Stimulated activated CD8-positive, alpha-beta memory T cell treated with anti-CD3 and anti-CD28 coated beads, Interleukin-15, amount 100 ng/mL, for 48 hours (primary cell): ENCODE measurements around the gene LSM14B.
"Not testable (repeated sequence)": the region's sequence is repeated elsewhere in the genome, so short reads cannot be mapped to it uniquely, and the experiment has no call there.

Source experiments
- DNase-seq, 2 donors: peaks; one replicate each; pipeline ENCODE4 v3.0.0-alpha.2; 2020; ENCODE audit warnings: low read depth in 2 of 2

Gene LSM14B

DNA sequence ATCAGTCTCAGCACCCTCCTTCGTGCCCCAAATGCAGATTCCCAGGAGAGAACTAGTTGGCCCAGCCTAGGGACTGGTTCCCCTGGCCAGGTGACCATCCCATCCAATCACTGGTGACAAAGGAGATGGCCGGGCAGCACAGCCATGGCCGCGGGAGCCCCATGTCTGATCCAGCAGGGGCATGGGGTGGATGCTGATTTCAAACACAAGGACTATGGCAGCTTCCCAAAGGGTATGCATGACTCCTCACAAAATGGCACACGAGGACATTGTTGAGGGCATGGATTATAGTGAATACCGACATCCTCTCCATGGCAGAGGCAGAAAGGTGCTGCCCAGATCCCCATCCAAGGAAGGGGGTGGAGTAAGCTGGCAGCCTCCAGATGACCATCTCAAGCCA, 9.9 kb upstream of the LSM14B start:
- DNase-seq = no peak

DNA sequence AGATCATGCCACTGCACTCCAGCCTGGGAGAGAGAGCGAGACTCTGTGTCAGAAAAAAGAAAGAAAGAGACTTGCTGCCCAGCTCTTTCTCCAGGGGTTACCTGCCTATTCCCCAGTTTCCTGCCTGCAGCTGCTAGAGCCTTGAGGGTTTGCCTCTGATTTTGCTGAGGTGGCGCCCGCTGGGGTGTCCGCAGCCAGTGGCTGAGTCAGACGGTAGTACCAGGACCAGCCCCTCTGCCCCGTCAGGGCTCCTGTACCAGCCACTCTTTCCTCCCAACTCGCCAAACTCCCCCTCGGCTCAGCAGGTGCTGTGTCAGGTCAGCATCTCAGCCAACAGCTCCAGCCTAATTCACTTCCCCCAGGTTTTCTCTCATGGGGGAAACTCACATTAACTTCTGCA, 7.4 kb upstream of the LSM14B start:
- no peak for DNase-seq

DNA sequence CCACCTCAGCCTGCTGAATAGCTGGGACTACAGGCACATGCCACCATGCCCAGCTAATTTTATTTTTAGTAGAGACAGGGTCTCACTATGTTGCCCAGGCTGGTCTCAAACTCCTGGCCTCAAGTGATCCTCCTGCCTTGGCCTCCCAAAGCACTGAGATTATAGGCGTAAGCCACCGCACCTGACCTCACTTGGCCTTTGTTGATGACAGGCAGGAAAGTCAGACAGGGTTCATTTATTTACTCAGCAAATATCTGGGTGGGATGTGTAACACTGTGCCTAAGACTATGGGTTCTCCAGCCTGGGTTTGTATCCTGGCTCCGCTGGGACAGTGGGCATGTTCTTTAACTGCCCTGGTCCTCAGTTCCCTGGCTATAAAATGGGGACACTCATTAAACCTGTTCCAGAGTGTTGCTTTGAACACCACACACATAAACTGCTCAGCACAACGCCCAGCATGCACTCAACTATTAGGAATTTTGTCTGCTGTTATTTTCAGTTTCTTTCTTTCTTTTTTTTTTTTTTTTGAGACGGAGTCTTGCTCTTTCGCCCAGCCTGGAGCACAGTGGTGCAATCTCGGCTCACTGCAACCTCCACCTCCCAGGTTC, 6.4 kb upstream of the LSM14B start:
- DNase-seq = not testable (repeated sequence)

DNA sequence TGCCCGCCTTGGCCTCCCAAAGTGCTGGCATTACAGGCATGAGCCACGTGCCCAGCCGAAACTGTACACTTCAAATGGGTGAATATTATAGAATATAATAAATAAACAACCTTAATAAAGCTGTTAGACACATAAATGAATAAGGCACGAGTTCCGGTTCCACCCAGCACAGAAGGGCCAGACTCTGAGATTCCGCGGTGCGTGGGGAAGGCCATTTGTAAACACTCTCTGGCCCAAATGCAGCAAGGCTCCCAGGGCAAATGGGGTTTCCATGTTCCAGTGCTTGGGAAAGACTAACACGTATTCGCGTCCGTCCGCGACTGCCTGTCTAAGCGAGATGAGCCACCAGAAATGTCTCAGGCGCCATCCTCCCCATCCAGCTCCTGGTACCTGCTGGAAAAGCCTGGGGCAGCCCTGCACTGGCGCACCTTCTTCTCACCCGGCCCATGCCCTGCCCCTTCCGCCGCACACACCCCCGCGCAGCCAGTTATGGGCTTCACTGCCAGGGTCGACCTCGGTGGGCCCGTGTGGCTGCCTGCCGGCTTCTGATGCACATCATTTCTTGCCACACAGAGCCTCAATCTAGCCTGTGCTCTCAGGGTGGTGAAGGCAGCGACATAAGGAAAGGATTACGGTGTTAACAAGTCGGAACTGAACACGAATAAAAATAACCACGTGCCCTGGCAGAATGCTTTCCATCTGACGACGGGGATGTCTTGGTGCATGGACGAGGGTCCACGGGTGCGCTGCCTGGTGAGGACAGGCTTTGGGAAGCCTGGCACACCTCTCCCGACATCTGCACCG, 5.5 kb upstream of the LSM14B start:
- DNase-seq = no peak

DNA sequence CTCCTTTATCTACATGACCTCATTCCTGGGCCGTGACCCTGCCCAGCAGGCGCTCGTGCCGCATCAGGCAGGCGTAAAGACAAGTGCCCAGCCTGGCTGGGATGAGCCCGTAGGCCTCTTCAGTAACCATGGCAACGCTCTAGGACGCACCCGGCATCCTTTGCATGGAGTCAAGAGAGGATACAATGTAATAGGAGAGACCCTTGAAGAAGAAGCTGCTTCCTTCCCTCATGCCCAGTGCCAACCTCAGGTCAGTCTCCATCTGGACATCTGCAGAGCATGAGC, 5.0 kb upstream of the LSM14B start:
- DNase-seq = no peak

DNA sequence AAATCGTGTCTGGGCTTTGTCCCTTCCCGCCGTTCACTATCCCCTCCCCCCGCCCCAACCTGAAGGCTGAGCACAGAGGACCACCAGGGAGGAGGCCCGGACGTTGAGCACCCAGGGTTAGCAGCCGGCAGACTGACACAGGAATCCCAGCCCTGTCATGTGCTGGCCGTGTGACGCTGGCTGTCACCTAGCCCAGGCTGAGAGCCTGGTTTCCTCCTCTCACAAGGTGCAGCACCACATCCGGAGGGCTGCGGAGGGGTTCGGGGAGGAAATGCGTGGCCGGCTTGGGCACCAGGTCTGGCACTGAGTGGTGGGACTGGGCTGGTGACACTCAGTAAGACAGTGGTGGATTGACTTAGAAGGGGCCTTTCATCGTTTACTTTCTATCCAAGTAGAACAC, 4.6 kb upstream of the LSM14B start:
- DNase-seq = peak; percentile 43

DNA sequence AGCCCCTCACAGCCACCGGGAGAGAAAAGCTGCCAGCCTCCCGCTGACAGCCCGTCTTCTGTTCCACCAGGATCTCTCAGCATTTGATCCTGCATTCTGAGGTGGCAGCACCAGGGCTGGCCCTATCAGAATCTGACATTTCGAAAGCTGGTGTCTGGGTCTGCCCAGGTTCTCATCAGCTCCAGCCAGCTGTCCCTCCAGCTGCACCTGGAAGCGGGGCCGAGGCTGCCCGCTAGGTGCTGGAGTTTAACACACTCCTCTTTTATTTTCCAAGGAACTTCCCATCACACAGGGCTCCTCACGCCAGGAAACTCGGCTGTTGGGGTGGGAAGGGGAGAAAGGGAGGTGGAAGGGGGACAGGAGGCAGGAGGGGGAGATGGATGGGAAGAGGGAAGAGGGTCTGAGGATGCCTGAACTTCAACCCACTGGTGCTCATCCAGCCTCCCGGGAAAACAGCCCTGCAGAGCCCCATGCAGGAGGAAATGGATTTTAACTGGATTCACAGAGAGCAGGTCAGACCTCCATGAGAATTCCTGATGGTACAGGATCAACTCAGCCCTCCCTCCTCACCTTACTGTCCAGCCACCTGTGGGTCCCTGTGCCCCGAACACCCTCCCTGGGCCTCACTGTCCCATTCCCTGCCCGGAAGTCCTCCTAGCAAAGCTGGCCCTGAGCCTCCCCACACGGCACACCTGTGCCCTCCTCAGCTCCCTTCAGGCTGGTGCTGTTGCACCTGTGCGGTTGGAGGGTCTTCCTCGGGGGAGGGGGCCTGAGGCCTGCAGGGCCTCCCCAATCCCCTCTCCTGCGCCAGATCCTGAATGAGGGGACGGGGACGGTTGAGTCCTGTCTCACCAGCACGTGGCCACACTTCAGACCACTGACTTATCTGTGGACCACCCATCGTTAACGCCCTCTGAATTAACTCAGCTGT, 3.9 kb upstream of the LSM14B start:
- DNase-seq = no peak

DNA sequence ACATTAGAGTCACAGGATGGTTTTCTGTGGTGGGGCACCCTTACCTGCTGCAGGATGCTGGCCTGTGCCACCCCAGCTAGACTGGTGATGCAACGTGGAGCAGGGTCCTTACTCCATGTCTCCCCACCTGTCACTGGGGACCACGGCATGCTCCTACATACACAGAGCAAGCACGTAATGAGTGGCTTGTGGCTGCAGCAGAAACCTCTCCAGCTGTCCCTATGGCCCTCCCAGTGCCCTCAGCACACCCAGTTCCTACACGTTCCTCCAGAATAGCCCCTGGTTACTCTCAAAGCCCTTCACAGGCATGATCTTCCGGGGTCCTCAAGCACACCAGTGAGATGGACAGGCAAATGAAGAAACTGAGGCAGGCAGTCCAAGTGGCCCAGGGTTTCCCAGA, 3.2 kb upstream of the LSM14B start:
- DNase-seq = no peak

DNA sequence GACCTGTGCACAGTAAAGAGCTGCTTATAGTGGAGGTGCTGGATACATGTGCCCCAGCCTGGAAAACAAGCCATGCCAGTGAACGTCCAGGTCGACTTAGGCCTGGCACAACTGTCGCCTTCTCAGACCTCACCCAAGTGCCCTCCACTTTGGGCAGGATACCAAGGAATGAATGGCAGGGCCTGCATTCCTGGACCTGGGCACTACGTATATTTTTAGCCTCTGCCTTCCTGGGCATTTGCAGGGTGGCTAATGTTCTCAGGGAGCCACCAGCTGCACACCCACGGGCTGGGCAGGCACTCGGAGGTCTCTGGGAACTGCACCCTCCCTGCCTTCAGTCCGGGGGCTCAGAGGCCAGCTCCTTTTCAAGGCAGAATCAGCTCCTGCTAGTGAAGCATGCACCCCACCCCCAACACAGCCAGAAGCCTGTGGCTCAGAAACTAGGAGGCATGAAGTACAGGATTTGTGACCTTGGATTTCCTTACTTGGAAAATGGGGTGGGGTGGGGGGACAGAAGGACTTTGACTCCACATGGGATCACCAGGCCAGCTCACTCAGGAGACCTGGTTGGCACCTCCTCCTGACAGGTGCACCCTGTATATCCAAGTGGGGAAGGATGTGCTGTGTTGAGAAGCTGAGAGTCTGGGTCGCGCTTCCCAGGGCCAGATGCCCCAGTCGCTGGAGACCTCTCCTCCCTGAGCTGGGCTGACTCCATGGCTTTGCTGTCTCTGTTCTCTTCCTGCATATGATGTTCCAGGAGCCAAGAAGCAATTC, 2.5 kb upstream of the LSM14B start:
- DNase-seq = no peak

DNA sequence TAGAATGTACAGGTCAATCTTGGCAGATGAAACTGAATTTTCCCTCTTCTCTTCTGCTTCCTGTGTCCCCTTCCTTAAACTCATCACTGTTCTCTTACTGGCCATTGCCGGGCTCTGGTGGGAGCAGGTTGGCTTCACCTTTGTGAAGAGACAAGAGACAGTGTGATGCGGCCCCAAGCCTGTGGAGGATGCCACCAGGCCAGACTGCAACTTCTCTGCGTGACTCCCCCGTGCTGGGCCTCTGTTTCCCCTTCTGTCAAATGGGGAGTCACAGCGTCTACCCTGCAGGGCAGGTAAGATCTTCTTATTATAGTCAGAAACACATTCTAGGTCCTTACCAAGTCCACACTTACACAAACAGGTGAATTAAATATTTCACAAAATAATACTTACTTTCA, 1.9 kb upstream of the LSM14B start:
- no peak for DNase-seq

DNA sequence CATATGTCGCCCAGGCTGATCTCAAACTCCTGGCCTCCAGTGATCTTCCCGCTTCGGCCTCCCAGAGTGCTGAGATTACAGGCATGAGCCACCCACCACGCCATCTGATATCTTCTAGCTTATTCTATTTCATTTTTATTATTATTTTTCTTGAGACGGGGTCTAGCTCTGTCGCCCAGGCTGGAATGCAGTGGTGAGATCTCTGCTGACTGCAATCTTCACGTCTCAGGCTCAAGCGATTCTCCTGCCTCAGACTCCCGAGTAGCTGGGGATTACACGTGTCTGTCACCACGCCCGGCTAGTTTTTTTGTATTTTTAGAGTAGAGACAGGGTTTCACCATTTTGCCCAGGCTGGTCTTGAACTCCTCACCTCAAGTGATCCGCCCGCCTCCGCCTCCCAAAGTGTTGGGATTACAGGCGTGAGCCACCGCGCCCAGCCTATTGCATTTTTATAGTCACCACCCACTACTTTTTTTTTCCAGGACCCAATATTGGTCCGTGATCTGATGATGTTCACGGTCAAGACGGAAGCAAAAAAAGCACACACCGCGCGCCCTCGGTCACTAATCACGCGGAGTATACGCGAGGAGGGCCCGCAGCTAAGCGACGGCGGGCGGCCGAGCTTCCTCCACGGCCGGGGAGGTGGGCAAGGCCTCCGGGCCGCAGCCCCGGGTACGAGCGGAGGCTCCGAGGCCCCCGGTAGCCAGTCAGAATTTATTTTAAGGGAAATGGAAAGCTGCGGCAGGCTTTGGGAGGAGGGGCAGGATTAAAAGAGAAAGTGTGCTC, 1.1 kb upstream of the LSM14B start:
- no peak for DNase-seq

DNA sequence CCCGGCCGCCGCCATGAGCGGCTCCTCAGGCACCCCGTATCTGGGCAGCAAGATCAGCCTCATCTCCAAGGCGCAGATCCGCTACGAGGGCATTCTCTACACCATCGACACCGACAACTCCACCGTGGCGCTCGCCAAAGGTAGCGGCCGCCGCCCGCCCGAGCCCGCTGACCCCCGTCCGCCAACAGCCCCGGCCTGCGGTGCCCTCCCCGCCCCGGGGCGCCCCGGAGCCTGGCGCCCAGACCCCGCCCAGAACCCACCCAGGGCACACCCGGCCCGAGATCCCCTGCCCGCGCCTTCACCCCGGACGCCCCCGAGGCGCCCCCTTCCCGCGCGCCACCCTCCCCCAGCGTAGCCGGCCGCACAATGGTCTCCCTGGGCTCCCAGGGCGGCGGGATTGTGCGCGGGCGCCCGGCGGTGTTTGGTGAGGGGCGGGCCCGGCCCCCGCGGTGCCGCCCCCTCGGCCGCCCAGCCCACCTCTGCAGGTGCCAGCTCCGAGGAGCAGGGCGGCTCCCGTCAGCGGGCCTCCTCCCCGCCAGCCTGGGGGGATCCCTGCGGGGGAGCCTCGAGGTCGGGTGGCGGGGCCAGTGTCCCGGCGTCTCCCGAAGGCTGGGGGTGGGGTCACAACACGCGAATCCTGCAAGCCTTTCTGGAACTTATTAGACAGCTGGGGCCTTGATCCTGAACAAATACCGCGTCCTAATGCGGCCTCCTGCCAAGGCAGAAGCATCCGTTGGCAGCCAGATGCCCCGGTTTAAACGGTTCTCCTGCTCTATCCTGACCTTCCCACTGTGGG, 577 bp downstream of the LSM14B start:
- DNase-seq = peak in 1 of 2 donors; percentile 36

DNA sequence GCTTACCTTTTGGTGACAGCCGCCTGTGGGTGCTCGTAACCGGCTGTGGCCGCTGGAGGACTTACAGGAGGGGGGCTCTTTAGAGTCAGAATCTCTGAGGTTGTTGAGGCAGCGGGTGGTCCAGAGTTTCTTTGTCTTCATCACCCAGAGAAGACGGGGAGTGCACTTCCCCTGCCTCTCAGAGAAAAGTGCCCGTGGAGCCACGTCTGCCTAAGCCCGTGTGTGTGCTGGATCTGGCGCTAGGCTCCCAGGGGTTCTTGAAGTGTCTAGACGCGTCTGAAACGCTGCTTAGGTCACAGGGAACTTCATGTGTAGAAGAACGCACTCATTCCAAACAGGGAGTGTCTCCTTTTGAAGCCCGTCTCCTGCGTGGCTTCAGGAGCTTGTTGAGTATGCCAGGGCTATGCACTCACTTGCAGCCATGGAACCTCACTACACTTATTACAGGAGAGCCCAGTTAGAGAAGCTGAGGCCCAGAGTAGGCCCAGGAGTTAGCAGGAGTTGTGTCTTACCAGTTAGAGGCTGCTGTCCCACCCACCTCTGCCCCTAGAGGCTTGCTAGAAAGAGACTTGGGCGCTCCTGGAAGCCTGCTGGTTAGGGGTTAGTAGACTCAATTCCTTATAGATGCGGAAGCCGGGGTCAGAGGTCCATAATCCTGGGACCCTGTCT, 1.3 kb downstream of the LSM14B start:
- DNase-seq = no peak

DNA sequence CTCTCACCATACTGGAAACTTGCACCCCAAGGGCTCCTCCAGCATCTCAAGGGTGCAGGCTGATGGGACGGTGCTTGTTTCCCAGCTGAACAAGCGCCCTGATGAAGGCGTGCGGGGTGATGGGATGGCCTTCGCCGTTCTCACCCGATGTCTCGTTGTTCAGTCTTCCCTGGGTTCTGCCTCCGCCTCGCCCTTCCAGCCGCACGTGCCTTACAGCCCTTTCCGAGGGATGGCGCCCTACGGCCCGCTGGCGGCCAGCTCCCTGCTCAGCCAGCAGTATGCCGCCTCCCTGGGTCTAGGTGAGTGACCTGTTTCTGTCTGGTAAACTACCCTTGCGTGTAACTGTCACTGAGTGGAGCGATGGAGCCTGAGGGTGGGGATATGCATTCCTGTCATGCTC, 3.9 kb downstream of the LSM14B start:
- DNase-seq = no peak

DNA sequence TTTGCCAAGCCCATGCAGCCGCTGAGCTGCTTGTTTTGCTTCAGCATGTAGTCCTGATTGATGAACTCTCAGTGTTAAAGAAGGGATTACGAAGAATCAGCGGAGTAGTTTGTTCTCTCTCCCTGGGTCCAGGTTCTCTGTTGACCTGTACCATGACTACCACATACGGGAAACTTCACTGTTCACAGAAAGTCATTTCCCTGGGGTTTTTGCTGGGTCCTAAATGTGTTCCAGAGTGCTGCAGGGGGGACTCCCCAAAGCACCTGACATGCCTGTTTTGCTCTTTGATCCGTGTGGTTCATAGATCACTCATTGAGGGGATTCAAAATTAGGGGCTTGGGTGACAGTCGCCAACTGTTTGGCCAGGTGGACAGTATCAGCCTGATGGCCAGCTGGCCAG, 5.5 kb downstream of the LSM14B start:
- DNase-seq = no peak

DNA sequence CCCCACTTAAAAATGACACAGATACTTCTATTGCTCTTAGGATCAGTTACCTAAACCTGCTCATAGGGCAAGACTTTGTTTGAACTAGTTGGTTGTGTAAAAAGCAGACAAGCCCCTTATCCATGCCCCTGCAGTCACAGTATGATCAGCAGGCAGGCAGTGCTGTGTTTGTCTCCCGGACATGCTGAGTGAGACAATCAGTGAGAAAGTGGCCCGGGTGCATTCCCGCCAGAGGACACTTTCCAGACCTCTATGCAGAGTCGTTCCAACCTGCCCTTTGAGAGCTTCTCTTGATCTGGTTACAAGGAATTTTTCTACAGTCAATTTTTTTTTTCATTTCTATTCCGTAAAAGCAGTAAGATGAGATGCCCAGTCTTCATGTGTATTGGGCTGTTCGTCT, 6.2 kb downstream of the LSM14B start:
- DNase-seq = no peak

DNA sequence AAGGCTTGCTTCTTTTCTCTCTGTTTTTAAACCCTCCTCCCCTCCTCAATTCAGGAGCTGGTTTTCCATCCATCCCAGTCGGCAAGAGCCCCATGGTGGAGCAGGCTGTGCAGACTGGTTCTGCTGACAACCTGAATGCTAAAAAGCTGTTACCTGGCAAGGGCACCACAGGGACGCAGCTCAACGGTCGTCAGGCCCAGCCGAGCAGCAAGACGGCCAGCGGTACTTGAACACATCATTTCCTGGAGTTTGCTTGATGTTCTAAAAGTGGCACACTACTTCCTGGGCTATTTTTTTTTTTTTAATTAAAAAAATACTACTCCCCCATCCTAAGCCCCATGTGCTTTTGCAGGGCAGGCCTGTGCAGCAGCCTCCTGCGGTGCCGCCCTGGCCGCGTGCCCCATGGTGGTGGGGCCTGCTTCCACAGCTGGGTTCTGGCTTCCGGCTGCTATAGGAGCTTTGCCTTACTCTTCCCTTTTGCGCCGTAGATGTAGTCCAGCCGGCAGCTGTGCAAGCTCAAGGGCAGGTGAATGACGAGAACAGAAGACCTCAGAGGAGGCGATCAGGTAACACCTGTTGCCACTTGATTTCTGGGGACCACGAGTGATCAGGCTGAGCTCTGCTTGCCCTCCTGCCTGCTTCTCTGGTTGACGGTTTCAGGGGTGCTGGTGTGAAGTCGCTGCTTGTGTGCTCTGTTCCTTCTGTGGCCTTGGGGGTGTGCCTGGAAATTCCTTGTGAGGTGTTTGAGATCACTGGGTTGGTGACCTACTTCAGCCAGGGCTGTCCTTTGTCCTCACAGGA, 7.7 kb downstream of the LSM14B start:
- DNase-seq = no peak

DNA sequence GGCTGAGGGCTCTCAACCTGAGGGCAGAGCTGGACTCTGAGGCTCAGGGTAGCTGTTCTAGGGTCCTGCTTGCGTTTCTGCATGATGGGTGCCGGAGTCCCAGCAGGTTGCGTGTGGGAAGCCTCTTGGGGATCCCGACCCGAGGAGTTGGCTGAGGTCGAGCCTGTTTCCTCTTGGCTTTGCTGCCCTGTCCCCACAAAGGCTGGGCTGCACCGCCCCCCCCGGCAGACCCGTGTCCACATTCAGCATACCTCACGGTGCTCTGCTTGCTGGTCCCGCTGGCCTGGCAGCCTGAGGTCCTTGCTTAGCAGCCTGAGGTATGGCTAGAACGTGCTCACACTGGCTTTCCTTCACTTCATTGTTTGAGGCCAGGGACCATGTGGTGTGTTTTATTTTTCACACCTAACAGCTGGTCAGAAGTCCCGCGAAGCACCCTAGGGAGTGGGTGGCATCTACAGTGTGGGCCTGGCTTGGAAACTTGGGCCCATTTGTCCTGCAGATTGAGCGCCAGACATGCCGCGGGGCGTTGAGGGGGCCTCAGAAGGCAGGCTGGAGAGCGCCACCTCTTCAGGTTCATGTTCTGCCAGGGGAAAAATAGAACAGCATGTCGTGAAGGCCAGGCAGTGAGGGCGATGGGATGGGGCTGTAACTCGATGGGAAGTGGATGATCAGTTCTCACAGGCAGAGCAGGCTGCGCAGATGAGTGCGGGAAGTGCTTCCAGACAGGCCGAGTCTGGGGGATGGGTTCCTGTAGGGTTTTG, 9.5 kb downstream of the LSM14B start:
- no peak for DNase-seq
